Stimulated activated CD4-positive, alpha-beta T cell treated with anti-CD3 and anti-CD28 coated beads, Interleukin-4, amount 100 ng/mL, for 4 hours (primary cell): ENCODE results near the gene EIF3I.

Experiments used
- DNase-seq, 2 experiments: peaks; one replicate each; pipeline ENCODE4 v3.0.0-alpha.2; 2020

EIF3I gene

DNA sequence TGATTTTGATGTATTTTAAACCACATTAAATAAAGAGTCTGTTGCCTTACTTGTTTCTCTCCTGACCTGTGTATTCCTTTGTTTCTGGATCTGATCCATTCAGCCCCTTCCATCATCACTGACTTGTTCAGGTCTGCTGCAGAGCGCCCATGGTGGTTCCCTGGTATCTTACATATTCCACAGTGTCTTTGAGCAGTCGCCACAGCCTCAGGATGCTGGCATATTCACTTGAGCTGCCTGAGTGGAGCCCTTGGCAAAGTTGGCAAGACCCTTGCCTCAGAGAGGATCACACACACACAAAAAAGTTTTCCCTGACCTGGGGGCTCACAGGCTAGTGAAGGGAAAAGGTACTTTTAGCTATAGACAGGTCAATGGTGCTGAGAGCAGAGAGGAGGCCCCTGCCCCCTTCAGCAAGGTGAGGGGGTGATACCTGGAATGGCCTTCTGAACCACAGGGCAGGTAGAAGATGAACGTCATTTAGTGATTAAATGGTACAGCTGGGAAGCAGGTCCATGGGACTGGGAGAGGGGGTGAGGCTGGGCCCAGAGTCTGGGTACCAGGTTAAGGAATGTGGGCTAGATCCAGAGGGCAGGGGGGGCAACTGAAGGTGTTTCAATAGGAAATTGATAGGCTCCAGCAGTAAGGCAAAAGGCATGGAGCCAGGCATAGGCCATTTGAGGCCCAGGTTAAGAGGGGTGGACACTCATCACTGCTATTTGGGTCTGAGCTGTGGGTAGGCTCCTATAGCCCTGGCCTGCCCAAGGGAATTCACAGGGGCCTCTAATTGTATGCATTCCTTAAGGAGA, 23.8 kb upstream of the EIF3I start:
- DNase-seq = no peak

DNA sequence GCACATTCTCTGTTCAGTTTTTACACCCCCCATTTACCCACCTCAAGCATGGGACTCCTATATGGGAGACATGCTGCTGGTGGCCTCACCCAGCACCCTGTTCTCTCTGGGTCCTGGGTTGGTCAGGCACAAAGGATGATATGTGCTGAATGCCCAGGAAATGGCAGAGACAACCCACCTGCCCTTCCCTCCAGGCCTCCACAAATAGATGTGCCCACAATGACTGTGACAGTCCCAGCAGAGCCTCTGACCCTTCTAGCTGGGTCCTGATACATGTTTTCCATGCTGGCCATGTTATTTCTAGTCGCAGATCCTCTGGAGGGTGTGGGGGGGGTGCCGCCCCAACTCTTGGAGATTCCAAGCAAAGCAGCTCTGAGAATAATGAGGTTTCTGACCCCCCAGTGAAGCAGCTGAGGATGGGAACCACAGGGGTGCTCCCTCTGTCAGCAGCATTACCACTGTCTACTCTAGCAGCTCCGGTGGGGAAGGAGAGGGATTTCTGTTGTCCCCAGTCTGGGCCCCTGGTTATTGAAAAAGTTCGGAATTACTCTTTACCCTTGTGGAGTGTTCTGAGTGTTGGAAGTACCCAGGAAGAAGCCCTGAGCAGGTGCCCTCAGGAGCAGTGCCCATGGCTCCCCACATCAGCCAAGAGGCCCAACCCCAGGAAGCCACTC, 23.0 kb upstream of the EIF3I start:
- DNase-seq = no peak

DNA sequence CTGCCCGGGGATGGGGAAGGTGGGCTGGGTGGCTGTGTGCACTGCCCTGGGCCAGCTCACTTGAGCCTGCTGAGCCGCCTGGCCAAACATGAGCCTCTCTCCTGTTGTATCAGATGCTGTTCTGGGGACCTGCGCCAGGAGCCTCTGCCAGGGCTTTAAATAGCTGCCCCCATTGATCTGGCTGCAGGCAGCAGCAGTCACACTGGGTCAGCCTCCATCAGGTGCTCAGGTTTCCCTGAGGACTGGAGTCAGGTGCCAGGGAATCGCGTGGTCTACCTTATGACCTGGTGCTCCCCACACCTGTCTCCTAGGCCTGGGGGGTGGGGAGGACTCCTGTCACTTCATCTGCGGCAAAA, 22.5 kb upstream of the EIF3I start:
- DNase-seq = no peak

DNA sequence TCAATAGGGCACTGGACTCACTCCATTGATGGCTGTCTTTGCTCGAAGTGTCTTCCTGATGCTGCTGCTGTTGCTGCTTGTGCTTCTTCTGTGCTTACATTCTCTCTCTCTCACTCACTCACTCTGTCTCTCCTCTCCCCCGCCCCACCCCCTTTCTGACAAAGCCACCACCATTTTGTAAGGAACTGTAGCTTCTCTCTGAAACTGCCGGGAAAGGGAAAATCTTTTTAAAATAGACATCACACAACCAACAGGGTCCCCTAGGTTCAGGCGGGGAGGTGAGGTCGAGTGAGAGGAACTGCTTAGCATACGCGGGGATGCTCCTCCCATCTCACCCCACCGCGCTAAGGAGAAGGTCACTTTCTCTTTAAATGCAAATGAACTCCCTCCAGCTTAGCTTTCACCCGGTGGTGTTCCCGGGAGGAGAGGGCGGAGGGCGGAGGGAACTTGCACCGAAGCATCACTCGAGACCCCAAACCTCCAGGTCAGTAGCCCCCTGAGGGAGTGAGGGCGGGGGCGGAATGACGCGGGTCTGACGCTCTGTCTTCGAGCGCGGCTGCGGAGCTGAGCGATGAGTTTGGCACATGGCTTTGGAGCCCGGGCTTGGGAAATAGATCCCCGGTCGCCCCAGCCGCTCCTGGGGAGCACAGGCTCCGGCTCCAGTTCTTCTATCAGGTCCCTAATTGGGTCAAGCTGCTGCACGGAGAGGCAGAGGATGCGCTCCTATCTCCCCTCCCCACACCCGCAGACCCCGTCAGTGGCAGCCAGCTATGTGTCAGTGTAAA, 21.8 kb upstream of the EIF3I start, which contains the start of gene CCDC28B:
Gene CCDC28B, plus strand, starts transcription at position 370 of the 785 bp plus-strand sequence. CDS start 1,341 bp downstream, outside the sequence.
- peak; percentile 44 to 46 for DNase-seq

DNA sequence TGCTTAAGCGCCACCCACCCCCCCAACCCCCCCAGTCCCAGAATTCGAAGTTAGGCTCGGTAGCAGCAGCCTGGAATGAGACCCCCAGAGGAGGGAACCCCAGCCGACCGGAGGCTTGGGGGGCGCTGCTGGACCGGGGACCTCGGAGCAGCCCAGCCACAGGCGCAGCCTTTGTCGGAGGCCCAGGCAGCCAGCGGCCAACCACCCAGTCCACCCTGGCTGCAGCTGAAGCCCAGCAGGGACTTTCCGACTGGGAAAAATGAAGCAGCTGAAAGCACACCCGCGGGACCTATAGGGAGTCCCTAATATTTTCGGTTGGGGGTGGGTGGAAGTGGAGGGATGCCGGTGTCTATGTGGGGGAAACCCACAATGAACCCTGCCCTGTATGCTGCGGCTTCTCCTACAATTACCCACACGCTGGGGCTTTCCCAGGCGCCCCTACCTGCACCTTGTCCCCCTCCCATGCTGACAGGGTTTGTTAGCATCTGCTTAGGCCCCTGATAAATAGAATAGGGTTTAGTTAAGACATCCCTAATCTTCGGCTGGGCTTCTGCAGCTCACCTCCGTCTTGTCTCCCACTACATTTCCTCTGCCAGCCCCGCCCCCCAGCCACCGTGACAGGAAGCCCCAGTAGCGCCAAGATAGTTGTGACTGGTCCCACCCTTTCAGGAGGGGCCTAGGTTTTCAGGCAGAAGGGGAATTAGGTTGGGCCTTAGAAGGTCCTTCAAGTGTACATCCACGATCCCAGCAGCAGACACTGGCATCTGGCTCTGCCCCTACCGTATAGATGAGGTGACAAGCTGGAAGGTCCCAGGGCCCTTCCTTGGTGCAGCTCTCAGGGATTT, 21.0 kb upstream of the EIF3I start:
- peak; percentile 72 to 73 for DNase-seq

DNA sequence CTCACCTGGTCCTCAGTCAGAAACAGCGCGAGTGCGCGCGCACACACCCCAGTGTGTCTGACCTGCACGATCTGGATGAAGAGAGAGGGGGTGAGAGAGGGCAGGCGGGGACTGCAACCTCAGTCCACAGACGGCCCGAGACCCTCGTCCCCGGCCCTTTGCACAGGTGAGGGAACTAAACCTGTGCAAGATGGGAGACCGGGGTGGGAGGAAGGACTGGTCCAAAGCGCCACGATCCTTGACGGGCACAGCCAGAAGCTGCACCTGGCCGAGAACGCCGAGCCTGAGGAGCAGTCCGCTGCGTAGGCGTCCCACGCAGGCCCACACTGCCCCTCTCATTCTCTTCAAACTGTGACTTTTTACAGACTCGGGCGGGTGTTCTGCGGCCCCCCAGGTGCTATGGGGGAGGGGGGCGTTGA, 17.3 kb upstream of the EIF3I start:
- DNase-seq = no peak

DNA sequence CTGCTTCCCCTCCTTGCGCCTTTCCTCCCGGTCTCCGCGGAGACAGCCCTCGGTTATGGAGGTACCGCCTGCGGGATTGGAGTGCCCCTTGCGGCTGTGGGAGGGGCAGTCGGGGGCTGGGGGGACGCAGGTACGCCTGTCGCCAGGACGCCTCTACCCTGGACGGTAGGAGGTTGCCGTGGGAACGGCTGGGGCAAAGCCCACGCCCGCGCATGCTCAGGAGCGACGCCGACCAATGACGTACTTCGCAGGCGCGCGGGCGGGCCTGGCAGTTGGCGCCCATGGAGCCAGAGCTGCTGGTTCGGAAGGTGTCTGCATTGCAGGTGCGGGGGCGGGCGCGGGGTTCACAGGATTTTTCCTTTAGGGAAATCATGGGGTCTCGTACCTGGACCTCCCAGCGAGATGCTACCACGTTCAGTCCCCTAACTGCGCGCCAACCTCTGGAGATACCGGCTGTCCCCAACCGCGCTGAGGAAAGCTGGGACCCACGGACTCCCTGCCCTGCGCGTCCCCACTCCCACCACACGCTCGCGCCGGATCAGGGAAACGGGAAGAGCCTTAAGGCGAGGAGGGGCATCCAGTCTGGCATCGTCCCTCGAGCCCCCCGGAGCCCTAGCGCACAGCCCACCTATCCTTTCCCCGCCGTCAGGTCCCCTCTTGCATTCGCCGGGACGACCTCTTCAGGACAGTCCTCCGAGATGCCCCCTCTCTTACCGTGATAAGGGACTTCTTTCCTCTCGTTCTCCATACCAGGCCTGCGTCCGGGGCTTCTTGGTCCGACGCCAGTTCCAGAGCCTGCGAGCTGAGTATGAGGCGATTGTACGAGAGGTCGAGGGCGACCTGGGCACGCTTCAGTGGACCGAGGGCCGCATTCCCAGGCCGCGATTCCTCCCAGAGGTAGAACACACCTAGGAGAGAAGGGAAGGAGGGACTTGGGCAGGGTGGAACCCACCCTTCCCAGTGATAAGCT, 16.5 kb upstream of the EIF3I start, which contains the start of gene IQCC:
Gene IQCC, plus strand, starts transcription at position 271 of the 970 bp plus-strand sequence. Its CDS starts 11 bp downstream, at position 282.
- DNase-seq = peak; percentile 82 to 85

DNA sequence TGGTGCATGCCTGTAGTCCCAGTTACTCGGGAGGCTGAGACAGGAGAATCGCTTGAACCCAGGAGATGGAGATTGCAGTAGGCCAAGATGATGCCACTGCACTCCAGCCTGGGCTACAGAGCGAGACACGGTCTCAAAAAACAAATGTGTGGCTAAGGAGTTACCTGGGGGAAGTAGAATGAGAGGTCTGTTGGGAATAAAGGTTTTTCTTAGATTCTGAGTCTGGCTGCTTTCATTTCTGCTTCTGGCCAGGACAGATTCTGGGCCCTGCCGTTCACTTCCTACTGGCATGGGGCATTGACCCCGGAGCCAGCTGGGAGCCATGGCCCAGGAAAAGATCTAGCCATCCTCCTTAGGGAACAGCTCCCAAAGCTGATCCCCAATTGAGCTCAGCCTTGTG, 13.7 kb upstream of the EIF3I start:
- no peak for DNase-seq

DNA sequence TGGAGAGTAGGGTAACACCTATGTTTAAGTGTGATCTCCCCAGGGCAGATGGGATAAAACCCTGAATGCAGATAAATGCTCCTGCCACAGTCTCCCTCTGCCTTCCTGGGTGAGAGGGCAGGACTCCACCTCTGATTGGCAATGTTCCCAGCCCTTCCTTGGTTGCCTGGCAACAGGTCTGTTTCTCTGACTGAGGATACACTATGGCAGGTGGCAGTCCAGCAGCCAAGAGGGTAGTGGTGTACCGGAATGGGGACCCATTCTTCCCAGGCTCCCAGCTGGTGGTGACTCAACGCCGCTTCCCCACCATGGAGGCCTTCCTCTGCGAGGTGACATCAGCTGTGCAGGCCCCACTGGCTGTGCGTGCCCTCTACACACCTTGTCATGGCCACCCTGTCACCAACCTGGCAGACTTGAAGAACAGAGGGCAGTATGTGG, 13.3 kb upstream of the EIF3I start, which contains the start of gene DCDC2B:
Gene DCDC2B, plus strand, starts transcription at position 199 of the 438 bp plus-strand sequence. Its CDS starts 5 bp downstream, at position 204.
- no peak for DNase-seq

DNA sequence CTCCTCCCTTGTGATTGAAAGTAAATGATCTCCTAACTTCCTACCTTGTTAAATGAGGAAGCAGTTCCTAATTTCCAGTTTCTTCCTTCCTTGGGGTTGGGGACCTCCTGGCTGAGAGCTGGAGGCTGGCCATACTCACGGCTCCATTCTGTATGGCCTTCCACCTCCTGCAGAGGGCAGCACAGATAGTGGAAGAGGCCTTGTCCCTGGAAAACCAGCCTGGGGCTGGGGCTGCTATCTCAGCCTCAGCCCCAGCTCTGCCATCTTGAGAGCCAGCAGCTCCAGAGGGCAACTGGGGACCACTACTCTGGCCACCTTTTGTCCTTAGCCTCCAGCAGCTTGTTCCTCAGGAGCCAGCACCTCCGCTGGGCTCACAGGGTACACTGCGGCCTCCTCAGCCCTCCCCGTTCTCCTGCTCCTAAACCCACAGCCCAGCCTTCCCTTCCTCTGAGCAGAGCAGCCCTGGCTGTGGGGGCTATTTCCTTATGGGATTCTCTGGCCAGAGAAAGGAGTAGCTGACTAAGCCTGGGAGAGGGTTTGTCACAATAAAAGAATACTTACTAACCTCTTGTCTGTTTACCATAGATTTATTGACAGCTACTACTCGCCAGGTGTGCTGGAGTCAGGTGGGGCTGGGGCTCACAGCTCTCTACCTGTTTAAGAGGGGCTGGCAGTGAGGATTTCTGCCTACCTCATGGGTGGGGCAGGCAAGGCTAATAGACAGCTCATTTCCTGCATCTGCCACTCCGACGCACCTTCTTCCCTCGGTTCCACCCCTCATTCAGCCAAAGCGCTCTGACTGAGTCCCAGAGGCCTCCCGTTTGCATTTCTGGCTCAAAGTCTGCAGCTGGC, 6.4 kb upstream of the EIF3I start:
- peak; percentile 54 for DNase-seq

DNA sequence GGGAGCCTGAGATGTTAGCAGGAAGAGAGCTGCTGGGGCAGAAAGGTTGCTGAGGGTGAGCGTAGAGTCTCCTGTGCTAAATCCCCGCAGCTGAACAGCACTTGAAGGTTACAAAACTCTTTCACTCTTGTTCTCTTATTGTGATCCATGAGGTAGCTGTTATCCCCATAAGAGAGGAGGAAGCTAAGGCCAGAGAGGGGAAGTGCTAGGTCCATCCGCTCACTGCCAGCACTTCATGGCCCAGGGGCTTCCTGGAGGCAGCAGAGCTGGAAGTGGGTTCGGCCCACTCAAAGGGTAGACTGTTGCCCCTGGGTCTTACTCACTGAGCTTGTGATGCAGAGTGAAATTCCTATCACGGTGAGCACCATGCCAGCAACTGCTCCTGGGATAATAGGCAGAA, 5.6 kb upstream of the EIF3I start:
- DNase-seq = no peak

DNA sequence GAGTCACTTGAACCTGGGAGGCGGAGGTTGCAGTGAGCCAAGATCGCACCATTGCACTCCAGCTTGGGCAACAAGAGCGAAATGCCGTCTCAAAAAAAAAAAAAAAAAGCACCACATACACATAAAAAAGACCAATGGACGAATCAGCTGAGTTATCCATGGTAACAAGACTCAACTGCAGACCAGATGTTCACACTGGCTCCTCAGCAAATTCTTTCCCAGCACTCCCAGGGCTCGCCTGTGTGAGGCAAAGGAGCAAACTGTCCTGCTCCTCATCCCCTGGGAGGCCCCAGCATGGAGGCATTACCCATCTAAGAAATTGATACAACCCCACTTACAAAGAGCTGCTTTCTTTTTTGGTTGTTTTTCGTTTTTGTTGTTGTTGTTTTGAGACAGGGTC, 3.2 kb upstream of the EIF3I start:
- no peak for DNase-seq

DNA sequence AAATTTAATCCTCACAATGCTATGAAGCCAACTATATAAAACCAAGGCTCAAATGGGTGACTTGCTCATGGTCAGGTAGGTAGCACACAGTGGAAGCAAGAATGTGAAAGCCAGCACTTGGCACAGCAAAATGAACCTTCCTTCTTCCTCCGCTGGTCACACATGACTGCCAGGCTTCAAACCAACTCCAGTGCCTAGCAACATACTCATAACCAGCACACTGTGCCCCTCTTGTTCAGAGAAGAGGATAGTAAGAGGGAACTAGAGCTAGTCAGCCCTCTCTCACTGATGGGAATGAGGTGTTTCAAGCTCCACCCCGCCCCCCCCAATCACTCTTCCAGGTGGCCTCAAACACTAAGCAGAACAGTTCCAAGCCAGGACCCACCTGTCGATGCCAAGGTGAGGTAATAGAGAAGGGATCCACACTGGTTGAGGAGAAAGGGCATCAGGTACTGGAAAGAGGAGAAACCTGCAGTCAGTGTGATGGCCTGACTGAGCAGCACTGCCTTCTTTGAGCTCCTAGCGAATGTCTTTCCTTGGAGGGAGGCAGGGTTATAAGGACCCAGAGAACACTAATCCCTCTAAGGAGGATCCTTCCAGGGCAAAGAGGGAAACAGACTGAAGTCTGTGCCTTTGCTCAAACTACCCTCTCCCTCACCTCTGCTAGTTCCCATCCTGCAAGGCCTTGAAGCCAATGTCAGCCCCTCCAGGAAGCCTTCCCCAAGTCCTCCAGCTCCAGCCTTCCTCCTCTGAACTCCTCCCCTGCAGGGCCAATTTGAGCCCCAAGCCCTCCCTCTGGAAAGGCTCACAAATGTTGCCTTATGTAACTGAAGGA, 1.2 kb upstream of the EIF3I start:
- no peak for DNase-seq

DNA sequence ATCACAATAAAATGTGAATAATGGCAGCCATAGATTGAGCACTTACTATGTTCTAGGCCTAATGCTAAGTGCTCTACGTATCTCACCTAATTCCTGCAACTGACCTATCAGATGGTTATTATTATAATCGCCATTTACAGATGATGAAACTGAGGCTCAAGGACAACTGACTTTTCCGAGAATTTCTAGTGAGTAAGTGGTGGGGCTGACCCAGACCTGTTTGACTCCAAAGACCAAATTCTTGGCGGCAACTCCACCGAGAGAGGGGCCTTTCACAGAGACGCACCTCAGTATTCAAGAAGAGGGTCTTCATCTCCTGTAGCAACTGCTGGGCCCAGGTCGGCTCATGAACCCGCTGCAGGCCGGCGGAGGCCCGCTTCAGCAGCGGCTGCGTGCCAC, 627 bp upstream of the EIF3I start:
- no peak for DNase-seq

DNA sequence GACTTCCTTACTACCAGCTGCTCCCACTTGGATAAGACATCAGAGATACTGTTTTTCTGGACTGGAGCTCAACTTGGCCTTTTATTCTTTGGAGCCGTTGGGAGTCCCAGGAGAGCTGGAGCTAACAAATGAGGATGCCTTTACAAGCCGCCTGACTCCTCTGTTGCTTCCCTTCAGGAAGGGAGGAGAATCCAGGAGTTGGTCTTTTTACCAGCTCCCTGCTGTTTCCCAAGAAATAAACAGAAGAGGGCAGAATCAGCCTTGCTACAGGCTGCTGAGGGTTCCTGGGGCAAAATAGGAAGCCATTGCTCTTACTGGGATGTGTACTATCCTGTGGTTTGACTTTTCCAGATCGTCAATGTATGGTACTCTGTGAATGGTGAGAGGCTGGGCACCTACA, 1.5 kb downstream of the EIF3I start:
- DNase-seq = no peak

DNA sequence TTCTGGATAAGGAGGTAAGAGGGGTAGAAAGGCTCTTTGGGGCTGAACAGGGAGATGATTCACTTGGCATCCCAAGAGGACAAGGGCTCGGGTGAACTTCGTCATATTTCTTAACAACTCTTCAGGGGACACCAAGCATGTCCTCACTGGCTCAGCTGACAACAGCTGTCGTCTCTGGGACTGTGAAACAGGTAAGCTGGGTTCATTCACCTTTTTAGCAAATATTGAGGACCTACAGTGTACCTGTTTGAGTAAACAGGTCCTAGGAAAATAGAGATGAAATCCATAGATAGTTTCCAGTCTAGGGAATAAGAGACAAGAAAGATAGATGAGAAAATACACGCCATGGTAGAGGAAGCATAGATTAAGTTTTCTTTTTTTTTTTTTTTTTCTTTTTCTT, 2.1 kb downstream of the EIF3I start:
- no peak for DNase-seq

DNA sequence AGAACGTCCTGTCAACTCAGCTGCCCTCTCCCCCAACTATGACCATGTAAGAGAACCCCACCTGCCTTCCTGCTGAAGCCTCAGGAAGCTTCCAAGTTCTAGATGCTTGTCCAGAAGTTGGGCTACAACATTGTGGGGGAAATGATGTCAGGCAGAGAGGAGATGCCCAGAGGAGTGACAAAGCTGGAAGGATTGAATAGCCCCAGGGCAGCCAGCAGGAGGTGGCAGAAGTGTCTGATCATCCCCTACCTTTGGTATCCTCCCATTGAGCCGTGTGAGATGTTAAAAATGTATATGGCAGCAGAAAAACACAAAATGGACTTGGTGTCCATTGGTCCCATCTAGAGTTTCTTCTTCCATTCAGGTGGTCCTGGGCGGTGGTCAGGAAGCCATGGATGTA, 6.6 kb downstream of the EIF3I start:
- DNase-seq = no peak

DNA sequence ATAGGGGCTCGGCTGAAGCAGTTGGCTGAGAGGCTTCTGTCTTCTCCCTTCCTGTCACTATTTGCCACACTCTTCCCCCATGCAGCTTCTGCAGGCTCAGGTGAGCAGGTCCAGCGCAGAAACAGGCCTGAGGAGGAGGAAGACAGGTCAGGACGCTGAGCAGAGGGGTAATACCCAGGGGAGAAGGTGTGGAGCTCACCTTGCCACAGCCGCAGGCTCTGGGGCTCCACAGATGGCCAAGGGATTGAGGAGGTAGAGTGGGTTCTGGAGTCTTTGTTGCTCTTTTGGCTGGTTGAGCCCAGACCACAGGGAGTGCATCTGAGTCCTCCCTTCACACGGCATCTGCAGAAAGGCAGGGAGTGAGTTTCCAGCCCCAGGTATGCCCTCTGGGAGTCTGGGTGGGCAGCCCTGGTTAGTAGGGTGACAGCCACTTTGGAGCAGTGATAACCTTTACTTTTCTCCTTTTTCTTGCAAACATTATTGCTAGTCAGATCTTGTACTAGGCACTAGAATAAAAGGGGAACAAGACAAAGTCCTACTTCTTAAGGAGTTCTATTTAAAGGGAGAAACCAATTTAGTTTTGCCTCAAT, 9.7 kb downstream of the EIF3I start:
- DNase-seq = no peak
